IMR-90 (cell line): ENCODE measurements around the gene ADCY2. TPM values are rescaled to one million over a fixed set of nuclear protein-coding genes. Genes with fewer than 3 reads are reported as not detected.

Source experiments
- ATAC-seq: fragments of 200-7000 bp; cut with Tn5 transposase; 2 replicates; pipeline ENCODE4 v1.9.1; 2020; ENCODE audit warnings: low read depth, mild to moderate bottlenecking, moderate library complexity
- BruUV-seq: library from RNA; stranded (reverse); fragments of 400-500 nt; replicated peaks from 2 replicates; lab custom pipeline; 2021; lab: Mats Ljungman, UMichigan
- CTCF ChIA-PET: fragments of 300-600 bp; formaldehyde crosslinking; extraction: SDS; loops from one replicate; lab custom pipeline; 2021; ENCODE audit warnings: antibody characterized with exemption; lab: Yijun Ruan, JAX
- POLR2A ChIA-PET: fragments of 300-600 bp; sonication (Branson Sonifier 250); formaldehyde crosslinking; loops from one replicate; lab custom pipeline; 2022; ENCODE audit warnings: antibody characterized with exemption; ENCODE audit not compliant: unreplicated experiment; lab: Charles Lee
- DNase-seq: peaks from one replicate; pipeline ENCODE4 v3.0.0; 2013
- H2AFZ ChIP-seq: replicated peaks from 2 replicates; pipeline ENCODE3; 2013; ENCODE audit warnings: low read length, mild to moderate bottlenecking; ENCODE audit not compliant: poor library complexity
- H2AK5ac ChIP-seq: 2 replicates; pipeline ENCODE4 v1.6.1; 2013; ENCODE audit warnings: low read depth, low read length, inconsistent platforms
- H2AK9ac ChIP-seq: replicated peaks from 2 replicates; pipeline ENCODE3; 2013; ENCODE audit warnings: mild to moderate bottlenecking, low read depth, low read length, moderate library complexity; ENCODE audit not compliant: poor library complexity
- H2BK120ac ChIP-seq: 2 replicates; pipeline ENCODE4 v1.6.1; 2013; ENCODE audit warnings: low read depth, low read length, inconsistent platforms
- H2BK15ac ChIP-seq: 3 replicates; pipeline ENCODE4 v1.6.1; 2013; ENCODE audit warnings: low read depth, low read length, inconsistent platforms
- H2BK20ac ChIP-seq: 2 replicates; pipeline ENCODE4 v1.6.1; 2013; ENCODE audit warnings: low read depth, mild to moderate bottlenecking, inconsistent platforms, low read length, moderate library complexity
- H2BK5ac ChIP-seq: 2 replicates; pipeline ENCODE4 v1.6.1; 2013; ENCODE audit warnings: mild to moderate bottlenecking, low read depth, low read length, inconsistent platforms; ENCODE audit not compliant: poor library complexity, severe bottlenecking
- H3K14ac ChIP-seq: replicated peaks from 2 replicates; pipeline ENCODE4 v1.6.1; 2013; ENCODE audit warnings: low read depth, low read length, inconsistent platforms
- H3K18ac ChIP-seq: 2 replicates; pipeline ENCODE4 v1.6.1; 2013; ENCODE audit warnings: low read depth, low read length, control low read depth
- H3K23ac ChIP-seq: 2 replicates; pipeline ENCODE4 v1.6.1; 2013; ENCODE audit warnings: low read depth, low read length, inconsistent platforms
- H3K27ac ChIP-seq: 2 replicates; pipeline ENCODE4 v1.5.1; 2013; ENCODE audit warnings: mild to moderate bottlenecking, control low read depth, low read length; ENCODE audit not compliant: insufficient read depth
- H3K27me3 ChIP-seq: 2 replicates; pipeline ENCODE4 v1.6.1; 2013; ENCODE audit warnings: low read length; ENCODE audit not compliant: control insufficient read depth, insufficient read depth
- H3K36me3 ChIP-seq: 2 replicates; pipeline ENCODE4 v1.6.1; 2013; ENCODE audit warnings: low read length, mixed read lengths; ENCODE audit not compliant: control insufficient read depth, insufficient read depth
- H3K4ac ChIP-seq: 2 replicates; pipeline ENCODE4 v1.6.1; 2013; ENCODE audit warnings: low read depth, low read length, inconsistent platforms
- H3K4me1 ChIP-seq: 2 replicates; pipeline ENCODE4 v1.6.1; 2013; ENCODE audit warnings: low read length, mixed read lengths; ENCODE audit not compliant: control insufficient read depth, insufficient read depth
- H3K4me2 ChIP-seq: 2 replicates; pipeline ENCODE4 v1.6.1; 2013; ENCODE audit warnings: low read depth, mild to moderate bottlenecking, control low read depth, low read length, moderate library complexity
- H3K4me3 ChIP-seq: 2 replicates; pipeline ENCODE4 v1.5.1; 2013; ENCODE audit warnings: low read depth, mild to moderate bottlenecking, control low read depth, low read length, moderate library complexity; ENCODE audit not compliant: insufficient read depth
- H3K56ac ChIP-seq: 2 replicates; pipeline ENCODE4 v1.6.1; 2013; ENCODE audit warnings: low read length, inconsistent platforms; ENCODE audit not compliant: insufficient read depth; ENCODE audit errors: extremely low read depth
- H3K79me1 ChIP-seq, 2 experiments: 2 replicates each; pipeline ENCODE4 v1.6.1; 2013; ENCODE audit warnings: low read length in 2 of 2, inconsistent platforms in 1 of 2, low read depth in 1 of 2
- H3K9ac ChIP-seq: 2 replicates; pipeline ENCODE4 v1.6.1; 2013; ENCODE audit warnings: low read depth, low read length, control low read depth
- H3K9me1 ChIP-seq: 2 replicates; pipeline ENCODE4 v1.6.1; 2013; ENCODE audit warnings: low read length, inconsistent platforms; ENCODE audit not compliant: insufficient read depth
- H3K9me3 ChIP-seq: 2 replicates; pipeline ENCODE4 v1.6.1; 2013; ENCODE audit warnings: low read length; ENCODE audit not compliant: control insufficient read depth, insufficient read depth
- H4K20me1 ChIP-seq: 2 replicates; pipeline ENCODE4 v1.6.1; 2013; ENCODE audit warnings: low read length, inconsistent platforms; ENCODE audit not compliant: insufficient read depth
- H4K5ac ChIP-seq: 2 replicates; pipeline ENCODE4 v1.6.1; 2013; ENCODE audit warnings: mild to moderate bottlenecking, low read depth, low read length, control low read depth
- H4K8ac ChIP-seq, 2 experiments: 2 replicates each; pipeline ENCODE4 v1.6.1; 2013; ENCODE audit warnings: low read depth in 2 of 2, low read length in 2 of 2, control low read depth in 1 of 2, inconsistent platforms in 1 of 2
- H4K91ac ChIP-seq: 2 replicates; pipeline ENCODE4 v1.6.1; 2013; ENCODE audit warnings: low read depth, low read length, inconsistent platforms; ENCODE audit not compliant: insufficient read depth
- BHLHE40 ChIP-seq: fragments of 150-350 bp; IDR thresholded peaks from 2 replicates; pipeline ENCODE4 v1.6.1; 2016; ENCODE audit warnings: mild to moderate bottlenecking, low read depth, low read length
- dilution Hi-C: fragments of 300-500 bp; cut with HindIII; formaldehyde crosslinking; loops from one replicate; pipeline ENCODE4 v1.14.3; 2018; ENCODE audit warnings: low sequenced_read_pairs; ENCODE audit not compliant: unreplicated experiment
- in situ Hi-C: fragments of 300-500 bp; cut with MboI; formaldehyde crosslinking; loops from 3 replicates; pipeline ENCODE4 v1.14.3; 2019; ENCODE audit warnings: low sequenced_read_pairs, inconsistent platforms, mixed read lengths
- intact Hi-C: fragments of 100-400 bp; cut with micrococcal nuclease; formaldehyde crosslinking; loops from 2 replicates; pipeline ENCODE4 v1.10.0; 2022
- polyA plus RNA-seq, 3 experiments: library from polyadenylated mRNA; depleted of rRNA; stranded (reverse); fragments of >200 nt; gene quantifications; 2 replicates each; pipeline ENCODE4 v1.2.3, GENCODE V29; 2012; ENCODE audit warnings: low replicate concordance in 1 of 3
- total RNA-seq: library from RNA; depleted of rRNA; stranded (reverse); fragments of >200 nt; gene quantifications from 2 replicates; pipeline ENCODE4 v1.2.3, GENCODE V29; 2012

The ADCY2 gene
- total and polyA plus RNA-seq, 2 of the 4 experiments (the other 2 are of a cell fraction) = not detected

- Histone ChIP-seq H3K4me3 (no peak overlapping the region), H3K27ac (no peak overlapping the region), H4K91ac (no peak overlapping the region), H3K9ac (no peak overlapping the region), H2AFZ (no peak overlapping the region), H3K4me1 (no peaks in the 10 kb centered on the region), H4K20me1 (no peaks in the 10 kb centered on the region), H3K56ac (no peak overlapping the region), H2AK5ac (no peak overlapping the region), H3K18ac (no peak overlapping the region), H3K36me3 (no peaks in the 10 kb centered on the region), H2BK120ac (no peak overlapping the region), H3K79me1 (no peaks in the 10 kb centered on the region), H3K9me1 (no peaks in the 10 kb centered on the region), H3K9me3 (peaks cover 6% of the 10 kb centered on the region; the same call in 1 of the 2 replicates), H2AK9ac (no peak overlapping the region), H2BK15ac (no peak overlapping the region), H3K23ac (no peak overlapping the region), H3K14ac (no peak overlapping the region), H4K5ac (no peak overlapping the region), H3K27me3 (no peaks in the 10 kb centered on the region), H2BK5ac (no peak overlapping the region), H3K4ac (no peak overlapping the region), H3K4me2 (no peak overlapping the region), H2BK20ac (no peak overlapping the region), H4K8ac (no peak overlapping the region)
- in situ Hi-C loops (no loop called here), dilution Hi-C loops (no loop called here), intact Hi-C loops (no loop called here)
- CTCF ChIA-PET = interaction anchor here (1.1 kb wide), 1 partner anchor 40 kb away, joined by 3 read pairs; no protein-coding TSS in a partner anchor
- ATAC-seq (no peak), DNase-seq (no peak)
- POLR2A ChIA-PET = no interaction called here
- BruUV-seq = no TSS peak
- no peak for TF ChIP-seq BHLHE40
These were observed 246.1 kb downstream of the ADCY2 start for GRCh38 chr5:7642029-7642428.
